B cell (primary cell): Measurements from ENCODE around the gene PYROXD2. TPM values are rescaled to one million over a fixed set of nuclear protein-coding genes. Genes with fewer than 3 reads are reported as not detected.

Experiments
- ATAC-seq: fragments of 200-7000 bp; cut with Tn5 transposase; one replicate; pipeline ENCODE4 v1.10.0; 2021; ENCODE audit warnings: low read depth, mild to moderate bottlenecking, moderate number of reproducible peaks, moderate library complexity
- CTCF ChIA-PET: fragments of 350-600 bp; sonication (Branson Sonifier 250); formaldehyde crosslinking; loops from one replicate; lab custom pipeline; 2021; ENCODE audit warnings: antibody characterized with exemption, inconsistent platforms; lab: Charles Lee
- POLR2A ChIA-PET: fragments of 350-600 bp; sonication (Branson Sonifier 250); formaldehyde crosslinking; loops from one replicate; lab custom pipeline; 2021; ENCODE audit warnings: antibody characterized with exemption; lab: Charles Lee
- DNase-seq: peaks from one replicate; pipeline ENCODE4 v3.0.0; 2013
- H2AFZ ChIP-seq: 2 replicates; pipeline ENCODE4 v1.6.1; 2012; ENCODE audit warnings: mild to moderate bottlenecking, low read depth, low read length; ENCODE audit not compliant: insufficient read depth, poor library complexity, severe bottlenecking
- H3K27ac ChIP-seq, 2 donors: 1 replicate in 1 of 2; 2 replicates in 1 of 2; pipeline ENCODE4 v1.5.1; 2012 to 2013; ENCODE audit warnings: low read length in 2 of 2, mild to moderate bottlenecking in 2 of 2, moderate library complexity in 1 of 2
- H3K27me3 ChIP-seq, 4 experiments: fragments of 200-600 bp in 1 of 4; sonication (generic) in 1 of 4; replicated peaks in 1 of 4; 1 replicate in 2 of 4; 2 replicates in 2 of 4; pipeline versions ENCODE4 v1.6.1 to v1.7.0; 2013 to 2016; ENCODE audit warnings: low read length in 3 of 4, mild to moderate bottlenecking in 2 of 4, mixed read lengths in 1 of 4, moderate library complexity in 1 of 4; ENCODE audit not compliant: insufficient read depth in 4 of 4, control insufficient read depth in 3 of 4; ENCODE audit errors: control extremely low read depth in 1 of 4
- H3K36me3 ChIP-seq, 2 experiments: replicated peaks in 1 of 2; 1 replicate in 1 of 2; 2 replicates in 1 of 2; pipeline versions ENCODE4 v1.6.1 to v1.7.1; 2013; ENCODE audit warnings: low read length in 1 of 2; ENCODE audit not compliant: insufficient read depth in 2 of 2, control insufficient read depth in 1 of 2; ENCODE audit errors: control extremely low read depth in 1 of 2, extremely low read depth in 1 of 2
- H3K4me1 ChIP-seq, 2 donors: fragments of 200-600 bp in 1 of 2; sonication (generic) in 1 of 2; 1 replicate in 1 of 2; 2 replicates in 1 of 2; pipeline versions ENCODE4 v1.5.1 to v1.6.1; 2013 to 2017; ENCODE audit warnings: low read length in 2 of 2; ENCODE audit not compliant: control insufficient read depth in 2 of 2, insufficient read depth in 2 of 2
- H3K4me2 ChIP-seq: replicated peaks from 2 replicates; pipeline ENCODE3; 2012; ENCODE audit warnings: mild to moderate bottlenecking, low read depth, low read length; ENCODE audit not compliant: poor library complexity, severe bottlenecking
- H3K4me3 ChIP-seq, 5 experiments: fragments of 200-600 bp in 1 of 5; sonication (generic) in 1 of 5; 1 replicate in 3 of 5; 2 replicates in 2 of 5; pipeline versions ENCODE4 v1.5.1 to v1.7.0; 2011 to 2016; ENCODE audit warnings: low read length in 4 of 5, mild to moderate bottlenecking in 4 of 5, low read depth in 2 of 5, control low read depth in 1 of 5, moderate library complexity in 1 of 5; ENCODE audit not compliant: insufficient read depth in 1 of 5; ENCODE audit errors: control extremely low read depth in 1 of 5, extremely low read depth in 1 of 5
- H3K79me2 ChIP-seq: fragments of 200-600 bp; sonication (generic); one replicate; pipeline ENCODE4 v1.6.0; 2016; ENCODE audit warnings: low read length; ENCODE audit not compliant: control insufficient read depth, insufficient read depth
- H3K9ac ChIP-seq: fragments of 200-600 bp; sonication (generic); 2 replicates; pipeline ENCODE4 v1.6.1; 2017; ENCODE audit warnings: mild to moderate bottlenecking, low read length, moderate library complexity
- H3K9me3 ChIP-seq, 3 donors: one replicate each; pipeline versions ENCODE4 v1.6.1 to v1.7.1; 2013; ENCODE audit warnings: low read length in 2 of 3; ENCODE audit not compliant: control insufficient read depth in 2 of 3, insufficient read depth in 1 of 3; ENCODE audit errors: control extremely low read depth in 1 of 3
- H4K20me1 ChIP-seq: 2 replicates; pipeline ENCODE4 v1.6.0; 2012; ENCODE audit warnings: mild to moderate bottlenecking, low read length; ENCODE audit not compliant: insufficient read depth, control insufficient read depth, poor library complexity, severe bottlenecking
- H3K27ac Mint-ChIP-seq: one replicate; pipeline ENCODE4 v1.8.0; 2021; ENCODE audit warnings: mixed read lengths
- H3K27me3 Mint-ChIP-seq: one replicate; pipeline ENCODE4 v1.8.0; 2021; ENCODE audit warnings: mixed read lengths
- H3K4me1 Mint-ChIP-seq: one replicate; pipeline ENCODE4 v1.8.0; 2021; ENCODE audit warnings: mixed read lengths
- H3K4me3 Mint-ChIP-seq: one replicate; pipeline ENCODE4 v1.8.0; 2021; ENCODE audit warnings: mixed read lengths
- H3K9me3 Mint-ChIP-seq: one replicate; pipeline ENCODE4 v1.8.0; 2022; ENCODE audit warnings: mixed read lengths; ENCODE audit not compliant: insufficient read depth
- CTCF ChIP-seq: fragments of 200-600 bp; IDR thresholded peaks from one replicate; pipeline ENCODE4 v1.8.0; 2022; ENCODE audit warnings: antibody characterized with exemption, mild to moderate bottlenecking
- EZH2 ChIP-seq: IDR thresholded peaks from 2 replicates; pipeline ENCODE4 v1.6.1; 2012; ENCODE audit warnings: borderline replicate concordance, low read depth, mild to moderate bottlenecking, moderate library complexity, low read length; ENCODE audit not compliant: insufficient read depth, poor library complexity, severe bottlenecking
- WGBS: methylation state at CpG from one replicate; pipeline ENCODE4 v1.1.5; 2013; ENCODE audit warnings: missing lambda C conversion rate; ENCODE audit not compliant: insufficient coverage; 5-methylcytosine and 5-hydroxymethylcytosine counted together
- intact Hi-C: fragments of 100-400 bp; cut with micrococcal nuclease; formaldehyde crosslinking; loops from one replicate; pipeline ENCODE4 v1.10.0; 2022
- polyA plus RNA-seq: library from polyadenylated mRNA; depleted of rRNA; stranded (reverse); fragments of >200 nt; gene quantifications from 2 replicates; pipeline ENCODE4 v1.2.3, GENCODE V29; 2012
- total RNA-seq, 2 donors: library from RNA; stranded (reverse); fragments of 120-200 nt in 1 of 2; gene quantifications; 1 replicate in 1 of 2; 2 replicates in 1 of 2; pipeline versions ENCODE4 v1.2.3 to v1.2.4, GENCODE V29; 2013 to 2022

Gene PYROXD2
- total and polyA plus RNA-seq, 2 donors (not counting 1 experiment from before 2014, with no cell fraction given): 25.1 to 960 TPM

GRCh38 chr10:98382691-98383101 lies 32.3 kb downstream of the PYROXD2 start:
- H3K9me3 Mint-ChIP-seq: peaks cover 3% of the 10 kb centered on the region
- no peak overlapping the region for H3K4me2 ChIP-seq
- DNase-seq (no peak), ATAC-seq (no peak)
- TF ChIP-seq EZH2: no peak
- no peak for TF ChIP-seq CTCF
- no peak overlapping the region for H3K4me3 Mint-ChIP-seq
- no peaks in the 10 kb centered on the region for H3K27me3 Mint-ChIP-seq
- H3K4me1 ChIP-seq: no peaks in the 10 kb centered on the region
- intact Hi-C loops: no loop called here
- H3K36me3 ChIP-seq: no peaks in the 10 kb centered on the region
- H3K9me3 ChIP-seq: peaks cover 0 to under 1% (median 0%) of the 10 kb centered on the region in 3 donors
- H3K9ac ChIP-seq: no peak overlapping the region
- H3K27me3 ChIP-seq: no peaks in the 10 kb centered on the region
- CTCF ChIA-PET: no interaction called here
- H3K27ac ChIP-seq: no peak overlapping the region
- POLR2A ChIA-PET: no interaction called here
- 91% methylated on average over 5 of the region's 5 CpGs for WGBS
- H2AFZ ChIP-seq: no peak overlapping the region
- no peaks in the 10 kb centered on the region for H4K20me1 ChIP-seq
- H3K79me2 ChIP-seq: no peaks in the 10 kb centered on the region
- H3K27ac Mint-ChIP-seq: no peak overlapping the region
- H3K4me1 Mint-ChIP-seq: no peaks in the 10 kb centered on the region
- H3K4me3 ChIP-seq: no peak overlapping the region

- Histone ChIP-seq H3K4me3 (no peak overlapping the region), H3K27me3 (no peaks in the 10 kb centered on the region), H3K9me3 (peaks cover 0 to 8% (median 2%) of the 10 kb centered on the region in 3 donors), H3K4me1 (no peaks in the 10 kb centered on the region), H2AFZ (no peak overlapping the region), H3K9ac (no peak overlapping the region), H3K4me2 (no peak overlapping the region), H3K27ac (no peak overlapping the region), H3K36me3 (no peaks in the 10 kb centered on the region), H4K20me1 (no peaks in the 10 kb centered on the region), H3K79me2 (no peaks in the 10 kb centered on the region)
- no peak overlapping the region for H3K4me3 Mint-ChIP-seq
- no peaks in the 10 kb centered on the region for H3K4me1 Mint-ChIP-seq
- ATAC-seq (no peak), DNase-seq (no peak)
- no peak for TF ChIP-seq CTCF
- TF ChIP-seq EZH2: no peak
- no peak overlapping the region for H3K27ac Mint-ChIP-seq
- WGBS: 93% methylated on average over 7 of the region's 8 CpGs
- peaks cover 2% of the 10 kb centered on the region for H3K27me3 Mint-ChIP-seq
- intact Hi-C loops: no loop called here
- peaks cover 4% of the 10 kb centered on the region for H3K9me3 Mint-ChIP-seq
- ChIA-PET POLR2A (no interaction called here), CTCF (interaction anchor here (0.5 kb wide), 1 partner anchor 1179 kb away, joined by 4 read pairs; no protein-coding TSS in a partner anchor)
Measured at GRCh38 chr10:98380493-98381339, 34.3 kb downstream of the PYROXD2 start.
